AG20443 (cell line): ENCODE measurements around the gene COX20.
"Not testable (repeated sequence)": the region's sequence is repeated elsewhere in the genome, so short reads cannot be mapped to it uniquely, and the experiment has no call there.

Experiments
- DNase-seq: peaks from one replicate; pipeline ENCODE4 v3.0.0; 2012; ENCODE audit warnings: low spot score, mixed read lengths

Gene COX20

DNA sequence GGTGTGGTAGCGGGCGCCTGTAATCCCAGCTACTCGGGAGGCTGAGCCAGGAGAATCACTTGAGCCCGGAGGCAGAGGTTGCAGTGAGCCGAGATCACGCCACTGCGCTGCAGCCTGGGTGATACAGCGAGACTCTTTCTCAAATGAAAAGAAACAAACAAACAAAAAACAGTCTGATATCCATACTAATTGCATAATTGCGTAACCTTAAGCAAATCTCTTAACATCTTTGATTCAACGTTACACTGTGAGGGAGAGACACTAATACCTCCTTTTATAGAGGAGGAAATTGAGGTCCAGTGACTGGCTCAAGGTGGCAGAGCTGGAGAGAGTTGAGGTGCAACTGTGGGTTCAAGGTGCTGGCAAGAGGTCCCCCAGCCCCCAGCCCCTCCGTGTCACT lies 12.6 kb upstream of the COX20 start:
- DNase-seq: no peak

DNA sequence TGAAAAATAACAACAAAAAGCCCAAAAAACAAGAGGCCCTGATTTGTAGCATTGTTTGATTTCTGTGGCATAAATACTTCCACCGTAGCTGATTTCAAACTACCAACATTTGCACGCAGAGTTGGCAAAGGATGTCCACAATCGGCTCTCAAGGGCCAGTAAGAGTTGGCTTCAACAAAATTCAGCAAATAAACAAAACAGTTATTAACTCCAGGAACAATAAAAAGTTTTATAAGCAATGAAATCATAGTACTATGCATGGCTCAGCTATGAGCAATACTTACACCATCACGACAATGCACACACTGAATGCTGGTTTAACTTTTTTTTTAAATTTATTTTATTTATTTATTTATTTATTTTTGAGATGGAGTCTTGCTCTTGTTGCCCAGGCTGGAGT lies 8.7 kb upstream of the COX20 start:
- no peak for DNase-seq

DNA sequence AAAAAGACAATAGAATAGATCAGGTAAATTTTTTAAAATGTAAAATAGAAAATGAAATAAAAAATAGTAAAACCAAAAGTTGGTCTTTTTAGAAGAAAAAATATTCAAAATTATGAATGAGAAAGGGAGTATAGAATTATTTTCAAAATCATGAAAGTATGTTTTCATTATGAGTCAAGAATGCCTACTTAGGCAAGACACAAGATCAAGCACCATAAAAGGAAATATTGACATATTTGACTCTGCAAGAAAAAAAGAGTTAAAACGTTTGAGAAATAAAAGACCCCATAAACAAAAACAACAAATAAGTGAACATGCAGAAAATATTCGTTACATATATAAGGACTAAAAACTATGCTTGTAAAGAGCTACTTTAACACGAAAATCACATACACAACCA lies 4.8 kb upstream of the COX20 start:
- DNase-seq: no peak

GRCh38 chr1:244833260-244833659 lies 2.2 kb upstream of the COX20 start:
- not testable (repeated sequence) for DNase-seq

- peak; percentile 58 for DNase-seq
These were observed 1.5 kb upstream of the COX20 start for GRCh38 chr1:244833734-244834542.

- DNase-seq: peak; percentile 75
These were observed 749 bp upstream of the COX20 start for GRCh38 chr1:244834543-244835275.

- peak; percentile 45 for DNase-seq
These were observed 670 bp downstream of the COX20 start for GRCh38 chr1:244836135-244836521.

GRCh38 chr1:244836584-244836983 lies 1.1 kb downstream of the COX20 start:
- no peak for DNase-seq

- no peak for DNase-seq
These were observed 2.3 kb downstream of the COX20 start for GRCh38 chr1:244837597-244838258.

GRCh38 chr1:244839656-244840055 lies 4.2 kb downstream of the COX20 start:
- peak; percentile 17 for DNase-seq

GRCh38 chr1:244840219-244840794 lies 4.8 kb downstream of the COX20 start:
- no peak for DNase-seq

DNA sequence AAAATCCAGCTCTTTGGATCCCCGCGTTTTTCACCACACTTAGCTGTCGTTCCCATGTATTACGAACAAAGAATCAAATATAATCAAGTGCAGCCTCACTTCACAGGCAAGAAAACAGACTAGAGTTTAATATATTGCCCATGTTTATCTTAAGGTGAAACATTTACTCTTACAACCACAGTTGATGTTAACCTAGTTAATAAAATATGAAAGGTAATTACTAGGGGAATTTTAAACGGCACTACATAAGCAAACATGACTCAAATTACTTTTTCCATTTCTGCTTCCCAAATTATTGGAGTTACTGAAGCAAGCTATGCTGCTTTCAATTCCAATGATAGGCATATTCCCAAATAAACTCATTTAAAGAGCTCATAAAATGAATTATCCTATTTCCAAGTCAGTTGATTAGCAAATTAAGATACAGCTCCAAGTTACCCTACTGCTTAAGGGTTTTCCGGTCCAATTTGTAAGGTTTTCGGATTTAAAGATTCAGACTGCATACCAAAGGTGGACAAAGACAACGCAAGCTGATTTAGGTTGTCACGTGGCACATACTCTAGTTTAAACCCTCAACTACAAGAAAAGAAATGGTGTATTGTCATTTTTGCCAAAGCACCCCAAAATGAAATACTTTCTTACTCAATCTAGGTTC lies 5.9 kb downstream of the COX20 start:
- no peak for DNase-seq

GRCh38 chr1:244843148-244843978 lies 7.9 kb downstream of the COX20 start:
- DNase-seq: no peak

DNA sequence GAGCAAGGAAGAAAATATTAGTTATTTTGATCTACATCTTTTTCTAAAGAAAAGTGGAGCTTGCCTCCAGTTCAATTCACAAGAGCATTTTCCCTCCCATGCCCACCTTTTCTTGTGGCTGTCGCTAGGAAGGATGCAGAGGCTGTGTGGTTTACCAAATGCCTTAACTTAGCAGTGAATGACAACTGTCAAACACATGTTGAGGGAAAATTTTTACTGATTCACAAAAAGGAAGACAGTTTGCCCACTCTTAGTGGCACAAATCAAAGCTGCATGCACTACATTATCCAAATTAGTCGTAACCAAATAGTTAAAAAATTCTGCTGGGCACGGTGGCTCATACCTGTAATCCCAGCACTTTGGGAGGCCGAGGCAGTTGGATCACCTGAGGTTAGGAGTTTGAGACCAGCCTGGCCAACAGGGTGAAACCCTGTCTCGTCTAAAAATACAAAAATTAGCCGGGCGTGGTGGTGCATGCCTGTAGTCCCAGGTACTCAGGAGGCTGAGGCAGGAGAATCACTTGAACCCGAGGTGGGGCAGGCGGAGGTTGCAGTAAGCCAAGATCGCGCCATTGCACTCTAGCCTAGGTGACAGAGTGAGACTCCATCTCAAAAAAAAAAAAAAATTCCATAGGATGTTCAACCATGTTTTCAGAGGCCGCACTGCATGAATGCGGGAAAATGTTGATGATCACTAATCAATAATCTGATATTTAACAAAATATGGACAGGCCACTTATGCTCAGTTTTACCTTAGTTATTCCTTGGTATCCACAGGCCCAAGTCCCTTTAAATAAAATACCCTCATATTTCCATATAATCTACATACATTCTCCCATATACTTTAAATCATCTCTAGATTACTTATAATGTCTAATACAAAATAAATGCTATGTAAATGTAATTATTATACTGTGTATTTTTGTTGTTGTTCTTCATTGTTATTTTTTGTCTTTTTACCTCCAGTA lies 9.0 kb downstream of the COX20 start:
- DNase-seq: no peak

- DNase-seq: no peak
These were observed 11.2 kb downstream of the COX20 start for GRCh38 chr1:244846653-244847052.

DNA sequence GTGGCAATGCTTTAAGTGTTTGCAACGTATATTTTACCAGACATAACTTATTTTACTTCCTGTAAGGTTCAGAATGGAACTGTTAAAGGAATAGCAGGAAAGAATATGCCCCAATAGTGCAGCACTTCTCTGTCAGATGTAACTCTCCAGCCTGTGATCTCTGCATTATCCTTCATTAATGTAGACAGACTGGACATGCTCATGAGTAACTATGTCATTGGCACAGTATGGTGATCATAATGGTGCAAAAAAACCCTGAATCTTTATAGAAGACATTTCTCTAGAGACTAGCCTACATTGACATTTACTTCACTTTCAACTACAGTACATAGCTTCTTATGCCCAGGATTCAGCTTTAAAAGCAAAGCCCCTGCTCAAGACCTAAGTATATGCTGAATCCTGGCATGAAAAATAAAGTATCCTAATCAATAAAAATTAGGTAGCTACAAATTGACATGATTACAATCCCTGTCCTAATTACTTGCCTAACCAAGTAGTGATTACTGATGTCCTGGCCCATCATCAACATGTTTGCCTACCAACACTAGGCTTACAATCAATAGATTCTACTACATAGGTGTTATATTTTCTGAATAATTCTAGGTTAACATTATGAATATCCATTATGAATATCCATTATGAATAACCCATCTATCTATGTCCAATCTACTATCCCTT lies 13.9 kb downstream of the COX20 start:
- DNase-seq: no peak

DNA sequence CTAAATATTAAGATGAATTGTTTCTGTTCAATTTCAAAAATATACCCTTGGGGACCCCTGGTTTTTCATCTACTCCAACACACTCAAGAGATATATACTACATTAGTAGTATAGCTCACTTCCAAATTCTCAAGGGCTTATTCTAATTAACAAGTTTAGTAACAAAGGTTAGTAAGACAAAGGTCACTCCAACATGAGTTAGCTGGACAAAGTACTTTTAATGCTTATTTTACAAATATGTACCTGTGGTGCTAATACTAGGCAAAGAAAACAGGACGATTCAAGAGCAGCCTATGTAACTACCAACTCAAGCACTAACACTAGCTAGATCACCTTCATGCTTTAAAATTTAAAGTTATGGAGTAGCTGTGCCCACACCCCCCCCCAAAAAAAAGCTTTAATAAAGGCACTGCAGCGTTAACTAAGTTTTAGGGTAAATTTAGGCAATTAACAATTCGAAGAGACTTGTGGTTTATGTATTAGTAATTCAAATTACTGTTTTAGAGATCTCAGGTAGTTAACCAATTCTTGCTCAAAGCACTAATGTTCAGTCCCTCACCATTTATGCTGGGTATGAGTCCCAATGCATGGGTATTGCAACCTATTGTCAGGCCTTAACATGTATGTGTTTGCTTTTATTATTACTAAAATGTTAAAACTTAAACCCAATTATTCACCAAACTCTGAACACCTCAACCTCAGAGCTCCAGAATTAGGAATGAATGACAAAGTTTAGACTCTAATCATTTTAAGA lies 14.8 kb downstream of the COX20 start:
- DNase-seq: no peak

GRCh38 chr1:244850896-244851295 lies 15.4 kb downstream of the COX20 start:
- no peak for DNase-seq
